Vagina (tissue), 2 donors: ENCODE data around the gene KAT7. TPM values are rescaled to one million over a fixed set of nuclear protein-coding genes. Genes with fewer than 3 reads are reported as not detected.

Source experiments
- DNase-seq, 2 donors: peaks; one replicate each; pipeline ENCODE4 v3.0.0-alpha.2; 2017; ENCODE audit errors: extremely low spot score in 2 of 2
- H3K27ac ChIP-seq: fragments of 200-600 bp; sonication (generic); one replicate; pipeline ENCODE4 v1.5.1; 2019
- H3K27me3 ChIP-seq: fragments of 200-600 bp; sonication (generic); one replicate; pipeline ENCODE4 v1.5.1; 2019
- H3K36me3 ChIP-seq, 2 donors: fragments of 200-600 bp; sonication (generic); one replicate each; pipeline ENCODE4 v1.5.1; 2017 to 2019
- H3K4me1 ChIP-seq: fragments of 200-600 bp; sonication (generic); one replicate; pipeline ENCODE4 v1.5.1; 2019
- H3K4me3 ChIP-seq, 2 donors: fragments of 200-600 bp; sonication (generic); 1 replicate in 1 of 2; 2 replicates in 1 of 2; pipeline ENCODE4 v1.5.1; 2016 to 2019
- H3K9me3 ChIP-seq: fragments of 200-600 bp; sonication (generic); one replicate; pipeline ENCODE4 v1.5.1; 2019
- POLR2A ChIP-seq, 2 donors: fragments of 450-650 bp; IDR thresholded peaks; one replicate each; pipeline ENCODE4 v1.6.1; 2017; ENCODE audit warnings: antibody characterized with exemption in 2 of 2, mild to moderate bottlenecking in 2 of 2, moderate library complexity in 2 of 2
- POLR2AphosphoS5 ChIP-seq, 2 donors: sonication (generic); formaldehyde crosslinking; IDR thresholded peaks; one replicate each; pipeline ENCODE4 v1.9.0; 2017; ENCODE audit warnings: antibody characterized with exemption in 2 of 2, mild to moderate bottlenecking in 2 of 2, low read depth in 1 of 2; ENCODE audit not compliant: insufficient read depth in 1 of 2
- intact Hi-C: fragments of 100-400 bp; cut with DNase I; formaldehyde crosslinking; loops from one replicate; pipeline ENCODE4 v1.15.1; 2023
- total RNA-seq: library from RNA; depleted of rRNA; stranded (reverse); fragments of >200 nt; gene quantifications from one replicate; pipeline ENCODE4 v1.2.3, GENCODE V29; 2016
- TF ChIP-seq, protein P1 (sequence below), 3 experiments: fragments of 450-650 bp in 2 of 3; fragments of 200-600 bp in 1 of 3; sonication (generic) in 1 of 3; IDR thresholded peaks; one replicate each; pipeline ENCODE4 v1.5.1; 2017 to 2019; ENCODE audit warnings: antibody characterized with exemption in 3 of 3, mild to moderate bottlenecking in 2 of 3, moderate library complexity in 2 of 3

The KAT7 gene
- total RNA-seq, 1 donor from 2014 or later: 36.1 TPM

DNA sequence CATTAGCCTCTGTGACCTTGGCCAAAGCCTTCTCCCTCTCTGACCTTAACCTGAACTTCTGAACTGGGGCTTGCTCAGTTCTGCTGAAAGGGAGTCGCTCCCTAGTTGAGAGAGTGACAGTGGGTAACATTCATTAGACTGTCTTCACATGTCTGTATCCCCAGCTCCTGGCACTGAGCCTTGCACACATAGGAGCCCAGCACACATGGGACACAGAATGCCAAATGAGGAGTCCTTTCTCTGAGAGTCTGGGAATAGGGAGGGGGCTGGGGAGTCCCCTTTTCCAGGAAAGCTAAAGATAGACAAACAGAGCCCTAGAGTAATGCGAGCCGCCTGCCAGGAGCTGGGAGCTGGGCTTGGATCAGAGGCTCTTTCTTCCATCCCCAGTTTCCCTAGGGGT is 56.8 kb downstream of the KAT7 start:
- Histone ChIP-seq H3K27me3 (no peaks in the 10 kb centered on the region), H3K36me3 (peaks cover 0 to 5% of the 10 kb centered on the region in 2 donors), H3K9me3 (no peaks in the 10 kb centered on the region), H3K27ac (peak overlapping the region; percentile 15), H3K4me3 (no peak overlapping the region), H3K4me1 (no peaks in the 10 kb centered on the region)
- intact Hi-C loops: no loop called here
- TF ChIP-seq POLR2AphosphoS5 (IDR thresholded peaks at IDR 0.05; ENCODE audit: insufficient read depth in 1 of 2, low read depth in 1 of 2): peak in 1 of 2 donors; percentile 22
- TF ChIP-seq, protein P1, sequence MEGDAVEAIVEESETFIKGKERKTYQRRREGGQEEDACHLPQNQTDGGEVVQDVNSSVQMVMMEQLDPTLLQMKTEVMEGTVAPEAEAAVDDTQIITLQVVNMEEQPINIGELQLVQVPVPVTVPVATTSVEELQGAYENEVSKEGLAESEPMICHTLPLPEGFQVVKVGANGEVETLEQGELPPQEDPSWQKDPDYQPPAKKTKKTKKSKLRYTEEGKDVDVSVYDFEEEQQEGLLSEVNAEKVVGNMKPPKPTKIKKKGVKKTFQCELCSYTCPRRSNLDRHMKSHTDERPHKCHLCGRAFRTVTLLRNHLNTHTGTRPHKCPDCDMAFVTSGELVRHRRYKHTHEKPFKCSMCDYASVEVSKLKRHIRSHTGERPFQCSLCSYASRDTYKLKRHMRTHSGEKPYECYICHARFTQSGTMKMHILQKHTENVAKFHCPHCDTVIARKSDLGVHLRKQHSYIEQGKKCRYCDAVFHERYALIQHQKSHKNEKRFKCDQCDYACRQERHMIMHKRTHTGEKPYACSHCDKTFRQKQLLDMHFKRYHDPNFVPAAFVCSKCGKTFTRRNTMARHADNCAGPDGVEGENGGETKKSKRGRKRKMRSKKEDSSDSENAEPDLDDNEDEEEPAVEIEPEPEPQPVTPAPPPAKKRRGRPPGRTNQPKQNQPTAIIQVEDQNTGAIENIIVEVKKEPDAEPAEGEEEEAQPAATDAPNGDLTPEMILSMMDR (IDR thresholded peaks at IDR 0.05): no peak
- no peak for TF ChIP-seq POLR2A (IDR thresholded peaks at IDR 0.05)
- no peak for DNase-seq

DNA sequence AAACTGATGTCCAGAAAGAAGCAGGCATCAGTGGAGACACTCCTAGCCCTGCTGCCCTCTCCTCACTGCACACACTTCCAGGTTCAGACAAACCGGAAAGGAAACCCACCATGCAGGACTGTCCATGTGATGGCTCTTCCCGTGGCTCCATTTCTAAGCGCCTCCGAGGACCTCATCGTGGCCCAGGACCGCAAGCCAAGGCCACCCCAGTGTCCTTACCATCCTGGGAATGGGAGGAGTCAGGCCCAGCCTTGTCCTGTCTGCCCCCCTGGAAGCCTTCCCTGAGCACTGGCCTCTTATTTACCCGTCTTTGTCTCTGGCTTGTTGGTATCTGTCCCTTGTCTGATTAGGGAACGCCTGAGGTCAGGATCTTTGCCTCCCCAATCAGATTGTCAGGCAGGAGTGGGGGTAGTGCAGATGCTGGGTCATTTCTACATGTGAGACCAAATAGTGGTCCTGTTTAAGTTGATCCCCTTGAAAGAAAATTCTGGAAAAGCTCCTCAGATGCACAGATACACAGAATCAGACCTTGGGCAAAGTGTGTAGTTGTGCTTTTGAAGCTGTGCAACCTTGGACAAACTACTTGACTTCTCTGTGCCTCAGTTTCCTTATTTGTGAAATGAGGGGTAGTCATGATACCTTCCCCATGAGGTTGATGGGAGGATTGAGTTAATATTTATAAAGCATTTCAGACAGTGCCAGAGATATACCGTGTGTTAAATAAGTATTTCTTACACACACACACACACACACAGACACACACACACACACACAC is 58.6 kb downstream of the KAT7 start:
- H3K9me3 ChIP-seq: no peaks in the 10 kb centered on the region
- intact Hi-C loops: no loop called here
- peaks cover 13% of the 10 kb centered on the region for H3K4me1 ChIP-seq
- TF ChIP-seq, protein P1 (IDR thresholded peaks at IDR 0.05): no peak
- TF ChIP-seq POLR2A (IDR thresholded peaks at IDR 0.05) (no peak), POLR2AphosphoS5 (IDR thresholded peaks at IDR 0.05; ENCODE audit: insufficient read depth in 1 of 2, low read depth in 1 of 2) (no peak)
- peaks cover 0 to 5% of the 10 kb centered on the region in 2 donors for H3K36me3 ChIP-seq
- no peak for DNase-seq
- H3K4me3 ChIP-seq: no peak overlapping the region
- no peak overlapping the region for H3K27ac ChIP-seq
- H3K27me3 ChIP-seq: no peaks in the 10 kb centered on the region

DNA sequence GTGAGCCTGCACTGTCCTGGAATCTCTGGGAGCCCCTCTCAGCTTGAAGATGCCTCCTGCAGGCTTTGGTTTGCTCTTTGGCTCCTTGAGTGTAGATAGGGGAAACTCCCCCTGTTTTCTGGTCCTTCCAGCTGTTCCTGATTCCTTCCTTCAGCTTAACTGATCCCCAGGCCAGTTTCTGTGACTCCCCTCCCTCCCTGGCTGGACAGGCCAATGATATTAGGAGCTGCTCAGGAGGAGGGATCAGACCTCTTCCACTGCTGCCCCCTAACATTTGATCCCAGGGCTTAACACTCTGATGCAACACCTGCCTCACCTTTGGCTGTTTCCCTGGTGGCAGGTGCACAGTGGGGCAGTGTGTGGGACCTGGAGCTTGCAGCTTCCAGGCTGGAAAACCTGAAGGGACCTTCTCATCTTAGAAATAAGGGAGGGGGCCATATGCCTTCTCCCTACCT is 59.6 kb downstream of the KAT7 start, which contains the start of gene TAC4:
Gene TAC4 (minus strand): TSS at position 51 of the 455 bp plus-strand sequence. CDS start 52 bp downstream, outside the sequence.
- intact Hi-C loops: no loop called here
- H3K4me1 ChIP-seq: peaks cover 13% of the 10 kb centered on the region

DNA sequence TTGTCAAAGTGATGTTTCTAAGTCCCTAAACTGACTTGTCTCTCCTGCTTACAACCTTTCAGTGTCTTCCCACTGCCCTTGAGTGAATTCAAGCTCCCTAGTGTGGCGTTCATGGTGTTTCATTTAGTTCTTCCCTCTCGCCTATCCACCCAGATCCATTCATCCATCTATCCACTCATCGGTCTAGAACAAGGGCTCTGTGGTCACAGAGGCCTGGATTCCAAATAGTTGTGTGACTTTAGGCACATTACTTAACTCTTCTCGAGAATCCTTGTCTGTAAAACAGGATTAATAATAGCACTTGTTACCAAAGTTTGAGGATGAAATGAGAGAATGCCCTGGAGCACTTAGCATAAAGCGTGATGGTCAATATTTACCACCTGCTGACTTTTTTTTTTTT is 60.3 kb downstream of the KAT7 start:
- peaks cover 0 to 5% of the 10 kb centered on the region in 2 donors for H3K36me3 ChIP-seq
- intact Hi-C loops: no loop called here
- peaks cover 13% of the 10 kb centered on the region for H3K4me1 ChIP-seq
- H3K27ac ChIP-seq: no peak overlapping the region
- no peaks in the 10 kb centered on the region for H3K27me3 ChIP-seq
- no peaks in the 10 kb centered on the region for H3K9me3 ChIP-seq
- TF ChIP-seq POLR2AphosphoS5 (IDR thresholded peaks at IDR 0.05; ENCODE audit: insufficient read depth in 1 of 2, low read depth in 1 of 2) (no peak), POLR2A (IDR thresholded peaks at IDR 0.05) (no peak)
- TF ChIP-seq, protein P1 (IDR thresholded peaks at IDR 0.05): no peak
- DNase-seq: no peak
- no peak overlapping the region for H3K4me3 ChIP-seq

More for the DNA sequence above, 59.6 kb downstream of the KAT7 start, which contains the start of gene TAC4:
- TF ChIP-seq POLR2A (IDR thresholded peaks at IDR 0.05): no peak
- TF ChIP-seq, protein P1 (IDR thresholded peaks at IDR 0.05): no peak
- no peaks in the 10 kb centered on the region for H3K27me3 ChIP-seq
- H3K27ac ChIP-seq: no peak within 1 kb of the TSS
- H3K4me3 ChIP-seq: no peak within 1 kb of the TSS
- H3K9me3 ChIP-seq: no peaks in the 10 kb centered on the region
- no peak for DNase-seq
- H3K36me3 ChIP-seq: peaks cover 0 to 5% of the 10 kb centered on the region in 2 donors

DNA sequence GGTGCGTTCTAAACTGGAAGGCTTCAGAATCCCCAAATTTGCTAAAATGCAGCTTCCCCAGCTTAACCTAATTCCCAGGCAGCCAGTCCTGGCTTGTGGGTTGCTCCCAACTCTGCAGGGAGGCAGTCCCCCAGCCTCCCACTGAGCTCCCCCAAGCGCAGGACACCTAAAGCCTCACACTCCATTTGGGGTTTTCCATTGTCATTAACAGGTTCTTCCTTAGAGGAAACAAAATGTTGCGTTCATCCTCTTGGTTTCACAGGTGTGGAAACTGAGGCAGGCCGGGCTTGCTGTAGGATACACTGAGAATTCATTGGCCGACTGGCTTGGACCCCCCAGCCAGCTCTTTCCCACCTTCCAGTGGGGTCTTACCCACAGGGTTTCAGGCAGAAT is 61.7 kb downstream of the KAT7 start:
- no peaks in the 10 kb centered on the region for H3K9me3 ChIP-seq
- no peak overlapping the region for H3K27ac ChIP-seq
- H3K4me3 ChIP-seq: no peak overlapping the region
- peaks cover 0 to 5% of the 10 kb centered on the region in 2 donors for H3K36me3 ChIP-seq
- TF ChIP-seq POLR2AphosphoS5 (IDR thresholded peaks at IDR 0.05; ENCODE audit: insufficient read depth in 1 of 2, low read depth in 1 of 2) (no peak), POLR2A (IDR thresholded peaks at IDR 0.05) (no peak)
- TF ChIP-seq, protein P1 (IDR thresholded peaks at IDR 0.05): no peak
- intact Hi-C loops: loop anchor here (10.0 kb wide), 2 partner anchors 145 to 275 kb away; partner anchors contain the start of genes NXPH3 and SLC35B1
- peaks cover 13% of the 10 kb centered on the region for H3K4me1 ChIP-seq
- DNase-seq: no peak
- no peaks in the 10 kb centered on the region for H3K27me3 ChIP-seq
